Smooth muscle cell of the brain vasculature (primary cell): ENCODE results near the gene AQP1.

Source experiments
- DNase-seq: peaks from one replicate; pipeline ENCODE4 v3.0.0-alpha.2; 2012; ENCODE audit warnings: low read depth, low spot score

Gene AQP1

GRCh38 chr7:30921540-30922401, 10.1 kb downstream of the AQP1 start:
- no peak for DNase-seq

GRCh38 chr7:30922596-30922995, 10.9 kb downstream of the AQP1 start:
- DNase-seq: no peak

GRCh38 chr7:30923009-30923773, 11.5 kb downstream of the AQP1 start:
- no peak for DNase-seq

GRCh38 chr7:30923774-30924413, 12.2 kb downstream of the AQP1 start:
- no peak for DNase-seq

GRCh38 chr7:30924624-30925023, 13.0 kb downstream of the AQP1 start:
- no peak for DNase-seq

GRCh38 chr7:30925117-30925516, 13.5 kb downstream of the AQP1 start:
- DNase-seq: no peak

- no peak for DNase-seq
Observed at GRCh38 chr7:30925913-30926312, 14.3 kb downstream of the AQP1 start.

GRCh38 chr7:30926313-30926712, 14.7 kb downstream of the AQP1 start:
- no peak for DNase-seq

GRCh38 chr7:30927040-30927439, 15.4 kb downstream of the AQP1 start:
- no peak for DNase-seq

GRCh38 chr7:30927559-30927958, 15.9 kb downstream of the AQP1 start:
- DNase-seq: no peak

GRCh38 chr7:30928254-30928872, 16.7 kb downstream of the AQP1 start:
- DNase-seq: no peak

GRCh38 chr7:30929686-30930085, 18.0 kb downstream of the AQP1 start:
- DNase-seq: no peak

GRCh38 chr7:30930621-30931020, 19.0 kb downstream of the AQP1 start:
- no peak for DNase-seq

- no peak for DNase-seq
Observed at GRCh38 chr7:30931161-30931928, 19.7 kb downstream of the AQP1 start.

GRCh38 chr7:30931929-30932540, 20.4 kb downstream of the AQP1 start:
- no peak for DNase-seq

GRCh38 chr7:30932562-30932961, 20.9 kb downstream of the AQP1 start:
- DNase-seq: no peak

GRCh38 chr7:30933124-30933974, 21.7 kb downstream of the AQP1 start:
- no peak for DNase-seq

GRCh38 chr7:30934225-30934624, 22.6 kb downstream of the AQP1 start:
- no peak for DNase-seq

GRCh38 chr7:30934732-30935568, 23.3 kb downstream of the AQP1 start:
- no peak for DNase-seq
